Prostate gland (tissue), 2 donors: ENCODE measurements around the gene SVOP.

Experiments used
- POLR2A ChIP-seq: fragments of 450-650 bp; IDR thresholded peaks from one replicate; pipeline ENCODE4 v1.6.1; 2016; ENCODE audit warnings: antibody characterized with exemption, mild to moderate bottlenecking
- POLR2AphosphoS5 ChIP-seq: sonication (generic); formaldehyde crosslinking; IDR thresholded peaks from one replicate; pipeline ENCODE4 v1.6.1; 2017; ENCODE audit warnings: antibody characterized with exemption
- TF ChIP-seq, protein P1 (sequence below), 4 experiments: fragments of 200-600 bp in 2 of 4; fragments of 450-650 bp in 2 of 4; sonication (generic) in 2 of 4; IDR thresholded peaks; 1 replicate in 3 of 4; 2 replicates in 1 of 4; pipeline ENCODE4 v1.5.1; 2016 to 2019; ENCODE audit warnings: antibody characterized with exemption in 4 of 4, mild to moderate bottlenecking in 2 of 4, moderate library complexity in 2 of 4

- TF ChIP-seq, protein P1, sequence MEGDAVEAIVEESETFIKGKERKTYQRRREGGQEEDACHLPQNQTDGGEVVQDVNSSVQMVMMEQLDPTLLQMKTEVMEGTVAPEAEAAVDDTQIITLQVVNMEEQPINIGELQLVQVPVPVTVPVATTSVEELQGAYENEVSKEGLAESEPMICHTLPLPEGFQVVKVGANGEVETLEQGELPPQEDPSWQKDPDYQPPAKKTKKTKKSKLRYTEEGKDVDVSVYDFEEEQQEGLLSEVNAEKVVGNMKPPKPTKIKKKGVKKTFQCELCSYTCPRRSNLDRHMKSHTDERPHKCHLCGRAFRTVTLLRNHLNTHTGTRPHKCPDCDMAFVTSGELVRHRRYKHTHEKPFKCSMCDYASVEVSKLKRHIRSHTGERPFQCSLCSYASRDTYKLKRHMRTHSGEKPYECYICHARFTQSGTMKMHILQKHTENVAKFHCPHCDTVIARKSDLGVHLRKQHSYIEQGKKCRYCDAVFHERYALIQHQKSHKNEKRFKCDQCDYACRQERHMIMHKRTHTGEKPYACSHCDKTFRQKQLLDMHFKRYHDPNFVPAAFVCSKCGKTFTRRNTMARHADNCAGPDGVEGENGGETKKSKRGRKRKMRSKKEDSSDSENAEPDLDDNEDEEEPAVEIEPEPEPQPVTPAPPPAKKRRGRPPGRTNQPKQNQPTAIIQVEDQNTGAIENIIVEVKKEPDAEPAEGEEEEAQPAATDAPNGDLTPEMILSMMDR (IDR thresholded peaks at IDR 0.05), result no peak
- TF ChIP-seq POLR2A (no peak), POLR2AphosphoS5 (no peak)
These were observed 158.8 kb downstream of the SVOP start for GRCh38 chr12:108861878-108862587.
